ENCODE results near the gene SNED1. TPM values are rescaled to one million over a fixed set of nuclear protein-coding genes. Genes with fewer than 3 reads are reported as not detected.

The SNED1 gene
- total and polyA plus RNA-seq, 2 experiments from 2014 or later = 6.1 to 29.4 TPM

DNA sequence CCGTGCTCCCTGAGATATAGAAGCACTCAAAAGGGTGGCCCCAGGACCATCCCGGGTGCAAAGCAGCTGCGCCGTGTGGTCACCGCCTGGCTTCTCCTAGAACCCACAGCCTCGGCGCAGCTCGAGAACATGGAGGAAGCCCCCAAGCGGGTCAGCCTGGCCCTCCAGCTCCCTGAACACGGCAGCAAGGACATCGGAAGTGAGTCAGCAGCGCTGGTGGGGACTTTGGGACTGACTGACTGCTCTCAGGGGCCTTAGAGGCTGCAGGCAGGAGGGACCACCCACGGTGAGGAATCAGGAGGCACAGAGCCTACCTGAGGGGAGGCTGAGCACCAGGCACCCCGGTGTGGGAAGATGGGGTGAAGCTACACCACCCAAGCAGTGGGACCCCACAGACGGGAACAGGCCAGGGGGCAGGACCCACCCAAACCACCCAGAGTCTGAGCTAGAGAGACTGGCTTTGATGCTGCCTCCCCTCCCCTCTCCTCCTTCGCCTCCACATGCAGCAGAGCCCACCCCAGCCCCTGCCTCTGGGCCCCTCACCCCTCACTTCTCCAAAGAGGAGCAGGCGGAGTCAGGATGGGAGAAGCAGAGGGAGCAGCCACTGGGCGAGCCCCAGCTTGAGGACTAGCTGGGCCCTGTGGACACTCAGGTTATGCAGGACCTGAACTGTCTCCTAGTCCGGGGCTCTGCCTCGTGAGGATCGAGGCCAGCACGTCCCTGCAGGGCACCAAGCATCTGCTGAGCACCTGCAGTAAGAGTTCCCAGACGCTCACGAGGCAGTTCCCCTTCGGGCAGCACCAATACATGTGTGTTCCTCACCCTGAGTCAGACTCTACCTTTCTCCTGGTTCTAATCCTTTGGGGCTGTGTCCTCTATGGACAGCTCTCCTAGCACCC lies 75.0 kb downstream of the SNED1 start:
- 78 to 82% methylated on average over 24 to 25 of the region's 25 CpGs for WGBS, 2 experiments (ENCODE audit: low coverage in 1 of 2, low lambda C conversion rate in 2 of 2, missing lambda C conversion rate in 2 of 2)

DNA sequence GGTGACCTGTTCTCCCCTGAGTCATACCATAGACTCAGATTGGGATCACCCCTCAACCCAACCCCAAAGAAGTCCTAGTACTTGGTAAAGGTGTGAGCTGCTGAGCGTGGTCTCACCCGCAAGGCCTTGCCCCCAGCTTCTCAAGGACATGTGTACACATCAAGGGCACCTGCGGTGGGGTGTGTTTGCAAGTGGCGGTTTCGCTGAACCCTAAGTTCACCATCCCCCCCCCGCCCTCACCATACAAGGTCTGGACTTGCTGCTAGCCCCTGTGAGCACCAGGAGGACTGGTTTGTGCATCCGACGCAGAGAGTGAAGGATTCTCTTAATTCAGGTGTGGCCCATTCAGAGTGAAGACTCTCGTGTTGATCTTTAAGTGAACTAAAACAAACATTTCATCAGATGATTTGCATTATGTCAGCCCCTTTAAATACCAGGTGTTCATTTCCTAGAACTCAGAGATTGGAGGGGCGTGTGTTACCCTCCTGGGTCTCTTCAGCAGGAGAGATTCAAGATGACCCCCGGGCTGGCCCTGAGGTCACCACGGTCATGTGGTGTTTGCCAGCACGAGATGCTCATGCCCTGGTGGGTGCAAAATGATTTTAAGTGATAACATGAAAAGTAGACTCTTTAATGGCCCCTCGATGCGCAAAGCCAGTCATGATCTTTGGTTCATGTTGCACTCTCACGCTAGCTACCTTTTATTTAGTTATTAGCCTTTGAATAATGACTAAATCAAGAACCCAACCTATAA lies 75.8 kb downstream of the SNED1 start:
- no peak for DNase-seq
- TF ChIP-seq EZH2 (IDR thresholded peaks at IDR 0.05; ENCODE audit: insufficient read depth, poor library complexity, severe bottlenecking) (no peak), EZH2phosphoT487 (IDR thresholded peaks at IDR 0.05; ENCODE audit: insufficient read depth, low read depth) (no peak)
- H3K27me3 ChIP-seq (replicated peaks; ENCODE audit: insufficient read depth) = no peaks in the 10 kb centered on the region
- H3K27ac ChIP-seq = no peak overlapping the region
- H4K20me1 ChIP-seq (ENCODE audit: insufficient read depth) = no peaks in the 10 kb centered on the region
- H3K9me3 ChIP-seq (ENCODE audit: low read depth) = no peaks in the 10 kb centered on the region
- no peak overlapping the region for H3K4me3 ChIP-seq
- H3K4me1 ChIP-seq (ENCODE audit: insufficient read depth) = no peaks in the 10 kb centered on the region
- no peaks in the 10 kb centered on the region for H3K79me2 ChIP-seq (ENCODE audit: insufficient read depth)
- H3F3A ChIP-seq (ENCODE audit: insufficient read depth) = no peaks in the 10 kb centered on the region
- H2AFZ ChIP-seq = no peak overlapping the region
- peaks cover 7% of the 10 kb centered on the region; the same call in 1 of the 2 replicates for H3K36me3 ChIP-seq (ENCODE audit: low read depth)
- in situ Hi-C loops (cut with MboI) = no loop called here
- no peaks in the 10 kb centered on the region for H3K9me2 ChIP-seq (ENCODE audit: insufficient read depth)
- H3K9ac ChIP-seq = no peak overlapping the region
- no peak overlapping the region for H3K4me2 ChIP-seq (ENCODE audit: unreplicated experiment)
- 92 to 94% methylated on average over 16 of the region's 16 CpGs for WGBS, 2 experiments (ENCODE audit: low coverage in 1 of 2, low lambda C conversion rate in 2 of 2, missing lambda C conversion rate in 2 of 2)

More for the DNA sequence above, 75.0 kb downstream of the SNED1 start:
- no peak overlapping the region for H3K9ac ChIP-seq
- H3K27me3 ChIP-seq (replicated peaks; ENCODE audit: insufficient read depth) = no peaks in the 10 kb centered on the region
- no peaks in the 10 kb centered on the region for H4K20me1 ChIP-seq (ENCODE audit: insufficient read depth)
- in situ Hi-C loops (cut with MboI) = no loop called here
- H3K27ac ChIP-seq = no peak overlapping the region
- no peak overlapping the region for H3K4me3 ChIP-seq
- H3K36me3 ChIP-seq (ENCODE audit: low read depth) = peaks cover 7% of the 10 kb centered on the region; the same call in 1 of the 2 replicates
- TF ChIP-seq EZH2phosphoT487 (IDR thresholded peaks at IDR 0.05; ENCODE audit: insufficient read depth, low read depth) = no peak
- no peak for TF ChIP-seq EZH2 (IDR thresholded peaks at IDR 0.05; ENCODE audit: insufficient read depth, poor library complexity, severe bottlenecking)
- H2AFZ ChIP-seq = no peak overlapping the region
- DNase-seq = no peak
- no peaks in the 10 kb centered on the region for H3K4me1 ChIP-seq (ENCODE audit: insufficient read depth)
- no peaks in the 10 kb centered on the region for H3K9me2 ChIP-seq (ENCODE audit: insufficient read depth)
- no peaks in the 10 kb centered on the region for H3F3A ChIP-seq (ENCODE audit: insufficient read depth)
- H3K4me2 ChIP-seq (ENCODE audit: unreplicated experiment) = no peak overlapping the region
- no peaks in the 10 kb centered on the region for H3K79me2 ChIP-seq (ENCODE audit: insufficient read depth)
- H3K9me3 ChIP-seq (ENCODE audit: low read depth) = no peaks in the 10 kb centered on the region

DNA sequence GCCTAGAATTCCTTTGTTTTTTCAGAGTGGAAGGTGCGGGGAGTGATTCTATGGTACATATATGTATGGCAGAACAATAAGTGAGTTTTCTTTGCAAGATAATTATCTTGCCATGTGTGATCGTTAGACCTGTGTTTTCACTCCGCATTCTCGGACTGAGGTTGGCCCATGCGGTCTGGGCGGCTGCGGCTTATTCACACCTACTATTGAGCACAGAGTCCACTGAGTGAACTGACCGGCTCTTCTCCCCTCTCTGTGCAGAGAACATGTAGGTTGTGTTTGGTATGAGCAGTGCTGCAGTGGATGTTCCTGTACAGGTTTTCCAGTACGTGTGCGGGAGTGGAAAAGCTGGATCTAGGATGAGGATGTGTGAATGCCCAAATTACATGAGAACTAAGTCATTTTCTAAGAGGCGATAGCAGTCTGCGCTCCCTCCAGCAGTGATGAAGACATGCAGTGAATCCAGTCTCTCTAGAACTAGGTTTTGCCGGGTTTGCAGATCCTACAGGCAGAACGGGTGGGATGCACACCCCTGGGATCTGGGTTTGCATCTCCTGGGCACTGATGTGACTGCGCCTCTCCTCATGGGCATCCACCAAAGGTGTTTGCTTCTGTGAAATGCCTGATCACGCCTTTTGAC lies 76.6 kb downstream of the SNED1 start:
- Histone ChIP-seq H3F3A (ENCODE audit: insufficient read depth) (peaks cover 1% of the 10 kb centered on the region; the same call in 1 of the 2 replicates), H4K20me1 (ENCODE audit: insufficient read depth) (no peaks in the 10 kb centered on the region), H3K9ac (no peak overlapping the region), H3K4me3 (no peak overlapping the region), H3K79me2 (ENCODE audit: insufficient read depth) (no peaks in the 10 kb centered on the region), H3K9me2 (ENCODE audit: insufficient read depth) (no peaks in the 10 kb centered on the region), H3K9me3 (ENCODE audit: low read depth) (no peaks in the 10 kb centered on the region), H3K4me1 (ENCODE audit: insufficient read depth) (no peaks in the 10 kb centered on the region), H2AFZ (no peak overlapping the region), H3K4me2 (ENCODE audit: unreplicated experiment) (no peak overlapping the region), H3K36me3 (ENCODE audit: low read depth) (peaks cover 7% of the 10 kb centered on the region; the same call in 1 of the 2 replicates), H3K27ac (no peak overlapping the region), H3K27me3 (replicated peaks; ENCODE audit: insufficient read depth) (no peaks in the 10 kb centered on the region)
- WGBS, 2 experiments (ENCODE audit: low coverage in 1 of 2, low lambda C conversion rate in 2 of 2, missing lambda C conversion rate in 2 of 2) = 92 to 93% methylated on average over 16 of the region's 16 CpGs
- TF ChIP-seq EZH2 (IDR thresholded peaks at IDR 0.05; ENCODE audit: insufficient read depth, poor library complexity, severe bottlenecking) (no peak), EZH2phosphoT487 (IDR thresholded peaks at IDR 0.05; ENCODE audit: insufficient read depth, low read depth) (no peak)
- in situ Hi-C loops (cut with MboI) = no loop called here
- no peak for DNase-seq

All from GM23248 (cell line).